Measurements from ENCODE around the gene TSPAN3.

The TSPAN3 gene

DNA sequence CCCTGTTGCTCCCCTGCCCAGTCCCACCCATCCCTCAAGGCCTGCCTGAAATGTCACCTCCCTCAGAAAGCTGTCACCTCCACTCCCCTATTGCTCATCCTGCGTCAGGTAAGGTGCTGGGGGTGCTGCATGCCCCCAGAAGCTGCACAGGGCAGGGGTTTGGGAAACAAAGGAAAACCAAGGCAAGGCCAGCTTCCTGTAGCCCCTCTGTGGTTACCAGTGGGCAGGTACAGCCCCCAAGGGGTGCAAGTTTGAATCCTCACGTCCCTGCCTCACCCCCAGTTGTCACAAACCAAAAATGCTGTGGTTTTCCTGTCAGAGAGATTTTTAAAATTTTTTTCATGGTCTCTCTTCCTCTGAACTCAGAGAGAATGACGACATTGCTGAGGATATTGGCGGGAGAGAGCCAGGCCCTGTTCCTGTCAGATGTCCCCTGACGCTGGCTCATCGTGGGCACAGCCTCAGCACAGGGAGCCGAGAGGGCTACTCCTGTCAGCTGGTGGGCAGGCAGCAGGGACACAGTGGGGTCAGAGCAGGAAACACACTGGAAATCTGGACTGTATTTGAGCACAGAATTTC is 49.0 kb downstream of the TSPAN3 start:
- DNase-seq: no peak

DNA sequence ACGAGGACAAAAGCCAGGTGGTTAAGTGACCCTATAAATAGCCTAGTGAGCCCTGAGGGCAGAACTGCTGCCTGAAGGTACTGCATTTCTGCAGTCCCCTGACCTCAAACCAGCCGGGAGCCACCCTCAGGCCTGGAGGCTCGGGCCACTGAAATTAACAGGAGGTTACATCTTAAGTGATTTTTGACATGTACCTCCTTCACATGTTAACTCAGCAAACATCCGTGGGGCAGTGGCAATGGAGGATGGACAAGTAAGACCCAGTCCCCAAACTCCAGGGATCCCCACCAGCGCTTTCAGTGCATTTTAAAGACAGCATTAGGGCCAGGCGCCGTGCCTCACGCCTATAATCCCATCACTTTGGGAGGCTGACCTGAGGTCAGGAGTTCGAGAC is 49.8 kb downstream of the TSPAN3 start:
- no peak for DNase-seq

DNA sequence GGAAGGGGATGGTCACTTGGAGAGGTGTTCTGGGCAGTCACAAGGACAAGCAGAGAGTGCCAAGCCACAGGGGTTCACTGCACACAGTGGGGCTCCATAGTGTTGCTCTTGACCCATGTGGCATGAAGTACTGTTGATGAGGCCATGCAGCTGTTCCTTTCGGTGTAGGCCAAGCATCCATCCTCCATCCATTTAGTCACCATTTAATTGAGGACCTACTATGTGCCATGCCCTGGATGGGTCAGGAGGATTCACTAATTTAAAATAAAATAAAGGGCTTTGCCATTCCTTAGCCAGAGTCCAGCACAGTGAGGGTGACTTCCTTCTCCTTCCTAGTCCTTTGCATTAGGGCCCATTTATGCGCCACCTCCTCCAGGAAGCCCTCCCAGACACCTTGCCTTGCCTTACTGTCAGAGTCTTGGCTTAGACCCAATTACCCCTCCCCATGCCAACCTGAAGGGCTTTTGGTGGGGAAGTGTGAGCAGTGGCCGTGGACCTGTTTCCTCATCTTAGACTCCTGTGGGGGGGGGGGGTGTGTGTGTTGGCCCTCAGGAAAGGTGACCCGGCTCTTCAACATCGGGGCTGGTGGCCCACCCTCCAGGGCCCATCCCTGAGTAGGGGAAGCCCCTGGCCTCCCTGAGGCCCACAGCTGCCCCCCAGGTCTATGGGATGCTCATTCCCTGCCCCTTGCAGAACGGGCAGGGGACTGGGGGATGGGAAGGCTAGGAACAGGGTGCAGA is 50.4 kb downstream of the TSPAN3 start:
- no peak for DNase-seq

DNA sequence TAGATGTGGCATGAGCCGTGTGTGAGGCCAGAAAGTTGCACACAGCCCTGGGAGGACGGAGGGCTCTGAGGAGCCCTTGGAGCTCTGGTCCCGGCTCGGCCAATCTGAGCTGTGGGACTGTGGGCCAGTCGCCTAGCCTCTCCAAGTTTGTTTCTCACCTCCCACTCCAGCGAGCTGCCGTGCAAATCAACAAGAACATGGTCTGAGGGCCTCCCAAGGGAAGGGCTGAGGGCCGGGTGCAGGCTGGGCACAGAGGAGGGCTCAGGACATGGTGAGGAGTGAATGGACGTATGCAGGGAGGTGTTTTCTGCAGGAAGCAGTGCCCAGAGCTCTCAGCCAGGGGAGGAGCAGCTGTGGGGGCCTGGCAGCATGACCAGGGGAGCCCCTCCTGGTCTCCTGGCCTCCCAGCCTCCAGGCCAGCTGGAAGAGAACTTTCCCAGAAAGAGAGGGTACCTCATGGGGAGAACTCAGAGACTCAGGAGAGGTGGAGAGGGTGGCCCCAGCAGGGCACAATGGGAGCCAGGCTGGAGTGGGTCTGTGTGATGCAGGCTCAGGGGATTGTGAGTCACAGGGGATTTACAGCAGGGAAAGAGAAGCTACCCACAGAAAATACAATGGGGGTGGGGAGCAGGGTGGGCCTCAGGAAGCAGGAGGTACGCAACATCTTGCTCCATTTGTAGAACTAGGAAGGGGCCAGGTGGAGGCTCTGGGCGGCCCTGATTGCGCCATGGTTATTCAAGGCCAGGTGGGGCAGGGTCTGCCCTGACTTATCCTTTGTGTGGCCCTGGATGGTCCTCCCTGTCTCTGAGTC is 51.2 kb downstream of the TSPAN3 start:
- DNase-seq: no peak

DNA sequence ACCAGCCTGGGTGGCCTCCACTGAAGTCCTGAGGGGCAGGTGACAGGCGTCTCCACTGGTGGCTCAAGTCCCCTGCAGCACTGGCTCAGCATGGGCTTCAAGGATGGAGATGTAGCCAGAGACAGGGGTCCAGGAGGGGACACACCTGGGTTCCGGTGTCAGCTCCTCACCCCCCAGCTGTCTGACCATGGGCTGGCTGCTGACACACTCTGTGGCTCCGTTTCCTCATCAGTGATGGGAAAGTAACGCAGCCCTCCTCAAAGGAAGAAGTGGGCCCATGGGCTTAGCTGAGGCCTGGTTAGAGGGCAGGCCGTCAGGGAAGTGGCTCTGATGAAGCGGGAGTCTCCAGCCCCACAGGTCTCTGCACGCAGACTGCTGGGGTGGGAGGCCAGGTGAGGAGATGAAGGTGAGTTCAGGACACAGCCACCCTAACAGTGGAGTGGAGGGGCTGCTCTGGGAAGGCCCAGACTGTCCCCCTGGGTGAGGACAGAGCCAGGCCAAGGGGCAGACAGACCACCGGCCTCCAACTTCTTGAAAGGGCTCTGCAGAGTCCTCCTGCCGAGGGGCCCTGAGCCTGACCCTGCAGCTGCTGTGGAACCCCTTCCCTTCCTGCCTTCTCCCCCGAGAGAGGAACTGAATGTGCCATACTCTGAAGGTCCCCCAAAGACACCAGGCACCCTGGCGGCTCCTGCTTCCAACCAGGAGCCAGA is 52.0 kb downstream of the TSPAN3 start:
- DNase-seq: no peak

DNA sequence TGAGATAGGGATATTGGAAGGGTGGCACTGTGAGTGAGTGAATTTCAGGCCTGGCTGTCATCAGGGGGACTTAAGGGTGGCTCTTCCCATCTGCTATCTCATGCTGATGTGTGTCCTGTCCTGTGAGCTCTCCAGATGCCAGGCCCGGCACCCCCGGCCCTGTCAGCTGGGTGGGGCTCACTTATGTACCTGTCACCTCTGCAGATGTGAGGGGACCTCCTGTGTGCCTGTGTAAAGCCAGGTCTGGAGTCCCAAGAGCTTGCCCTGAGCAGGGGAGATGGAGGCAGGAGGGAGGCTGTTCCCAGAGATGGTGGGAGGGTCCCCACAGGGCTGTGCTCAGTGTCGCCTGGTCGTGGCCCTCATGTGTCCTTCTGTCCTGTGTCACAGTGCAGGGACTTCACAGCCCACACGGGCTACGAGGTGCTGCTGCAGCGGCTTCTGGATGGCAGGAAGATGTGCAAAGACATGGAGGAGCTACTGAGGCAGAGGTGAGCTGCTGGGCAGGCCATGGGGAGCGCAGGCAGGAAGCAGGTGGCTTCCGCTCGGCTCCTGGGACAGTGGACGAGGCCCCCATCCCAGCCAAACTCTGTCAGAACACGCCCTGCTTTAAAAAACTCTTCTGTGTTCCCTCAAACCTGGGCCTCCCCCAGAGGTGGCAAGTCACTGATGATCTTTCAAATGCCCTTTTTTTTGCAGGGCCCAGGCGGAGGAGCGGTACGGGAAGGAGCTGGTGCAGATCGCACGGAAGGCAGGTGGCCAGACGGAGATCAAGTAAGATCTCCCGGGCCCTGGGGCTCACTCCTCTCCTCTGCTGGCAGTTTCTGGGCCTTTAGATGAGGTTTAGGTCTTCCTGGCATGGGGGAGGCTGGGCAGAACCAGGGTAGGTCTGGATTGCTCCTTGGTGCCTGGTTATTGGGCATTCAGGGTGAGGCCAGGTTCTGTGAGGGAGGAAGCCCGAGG is 52.9 kb downstream of the TSPAN3 start:
- DNase-seq: no peak

DNA sequence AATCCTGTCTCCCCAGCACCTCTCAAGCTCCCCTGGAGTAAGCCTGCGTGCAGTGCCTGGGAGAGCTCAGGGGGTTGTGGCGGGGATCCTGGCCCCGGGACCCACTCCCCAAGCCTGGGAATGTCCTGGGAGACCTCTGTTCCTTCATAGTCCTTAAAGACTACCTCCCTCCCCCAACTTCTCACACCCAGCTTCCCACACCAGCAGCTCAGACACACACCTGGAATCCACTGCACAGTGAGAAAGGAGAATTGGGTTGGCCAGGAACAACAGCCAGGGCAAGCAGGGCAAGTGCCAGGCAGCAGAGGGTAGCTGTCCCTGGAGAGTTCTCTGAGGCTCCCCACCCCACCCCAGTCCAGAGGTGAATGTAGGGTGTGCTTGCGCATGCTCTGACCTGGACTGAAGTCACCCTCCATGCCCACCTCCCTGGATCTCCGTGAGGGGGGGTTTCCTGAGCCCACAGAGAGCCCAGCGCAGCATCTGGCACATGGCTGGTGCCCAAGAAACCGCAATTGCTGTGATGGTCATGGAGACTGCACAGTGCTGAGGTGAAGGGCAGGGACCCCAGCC is 53.7 kb downstream of the TSPAN3 start:
- DNase-seq: no peak

DNA sequence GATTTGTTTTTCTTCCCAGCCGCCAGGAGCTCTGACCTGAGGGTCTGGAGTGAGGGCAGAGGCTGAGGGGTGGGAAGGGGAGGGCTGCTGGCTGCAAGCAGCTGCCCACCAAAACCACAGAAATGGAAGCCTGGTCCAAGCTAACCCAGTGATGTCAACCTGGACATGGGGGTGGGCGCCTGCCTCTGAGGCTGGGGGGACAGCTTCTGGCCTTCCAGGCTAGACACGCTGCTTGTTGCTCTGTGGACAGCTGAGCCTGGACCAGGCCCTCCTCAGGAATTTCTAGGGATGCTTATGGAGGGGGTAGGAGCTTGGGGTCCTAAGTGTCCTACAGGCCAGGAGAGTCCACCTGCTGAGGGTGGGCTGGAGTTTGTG is 54.6 kb downstream of the TSPAN3 start:
- no peak for DNase-seq

DNA sequence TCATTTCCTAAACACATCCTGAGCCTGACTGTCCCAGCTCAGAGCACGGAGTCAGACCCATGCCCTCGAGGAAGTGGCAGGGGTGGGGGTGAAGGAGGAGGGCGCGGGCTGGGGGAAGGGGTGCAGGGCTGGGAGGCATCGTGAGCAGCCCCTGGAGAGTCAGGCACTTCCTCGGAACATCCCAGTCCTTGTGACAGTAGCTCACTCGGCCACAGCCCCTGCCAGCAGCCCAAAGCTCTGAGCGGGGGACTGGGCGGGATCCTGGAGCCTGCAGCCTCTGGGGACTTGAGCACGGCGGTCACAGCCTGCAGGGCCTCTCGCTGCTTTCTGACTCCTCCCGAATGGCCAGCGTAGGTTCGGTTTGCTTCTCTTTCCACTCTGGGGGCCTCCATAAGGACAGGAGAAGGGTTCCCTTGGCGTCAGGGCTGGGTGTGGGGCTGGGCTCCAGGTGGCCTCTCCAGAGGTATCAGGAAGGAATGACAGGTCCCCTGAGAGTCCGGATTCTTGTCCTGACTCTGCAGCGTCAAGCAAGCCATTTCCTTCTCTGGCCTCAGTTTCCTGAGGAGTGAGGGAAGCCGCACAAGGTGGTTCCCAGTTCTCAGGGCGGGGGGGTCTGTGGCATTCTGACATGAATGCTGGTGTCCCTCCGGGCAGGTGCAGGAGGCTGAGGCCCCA is 55.1 kb downstream of the TSPAN3 start:
- no peak for DNase-seq

DNA sequence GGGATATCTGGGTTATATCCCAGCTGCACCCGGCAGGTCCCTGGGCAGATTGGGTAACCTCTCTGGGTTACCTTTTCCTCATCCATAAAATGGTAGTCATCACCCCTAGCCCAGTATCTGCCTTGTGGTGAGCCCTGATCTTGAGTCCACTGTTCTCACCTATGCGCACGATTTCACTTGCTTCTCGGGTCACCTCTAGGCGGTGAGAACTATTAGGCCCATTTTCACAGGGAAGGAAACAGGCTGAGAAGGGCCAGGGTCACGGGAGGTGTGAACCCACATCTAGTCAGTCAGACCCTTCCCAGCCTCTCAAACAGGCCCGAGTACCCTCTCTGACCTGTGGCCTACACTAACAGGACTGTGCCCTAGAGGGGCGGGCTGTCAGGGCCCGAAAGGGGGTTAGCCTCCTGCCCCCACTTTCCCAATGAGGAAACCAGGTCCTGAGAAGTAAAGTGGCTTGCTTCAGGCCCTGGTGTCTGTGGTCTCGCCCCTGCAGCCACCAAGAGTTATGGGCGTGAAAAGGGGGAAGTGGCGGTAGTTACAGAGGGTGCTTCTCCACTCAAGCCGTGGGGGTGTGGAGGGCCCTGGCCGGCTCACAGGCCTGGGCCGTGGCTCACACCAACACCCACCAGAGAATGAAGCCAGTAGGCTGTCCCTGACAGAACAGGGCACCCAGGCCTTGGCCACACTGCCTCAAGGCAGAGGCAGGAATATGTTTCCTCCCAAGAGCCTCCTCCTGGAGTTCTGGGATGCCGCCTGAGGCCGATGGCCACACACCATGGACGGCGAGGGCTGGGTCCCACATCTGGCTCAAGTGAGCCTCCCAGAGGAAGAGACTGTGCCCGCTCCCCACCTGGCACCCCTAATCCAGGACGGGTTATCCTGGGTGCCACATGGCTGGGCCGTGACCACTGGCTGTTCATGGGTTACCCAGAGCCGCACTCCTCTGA is 56.5 kb downstream of the TSPAN3 start:
- no peak for DNase-seq

DNA sequence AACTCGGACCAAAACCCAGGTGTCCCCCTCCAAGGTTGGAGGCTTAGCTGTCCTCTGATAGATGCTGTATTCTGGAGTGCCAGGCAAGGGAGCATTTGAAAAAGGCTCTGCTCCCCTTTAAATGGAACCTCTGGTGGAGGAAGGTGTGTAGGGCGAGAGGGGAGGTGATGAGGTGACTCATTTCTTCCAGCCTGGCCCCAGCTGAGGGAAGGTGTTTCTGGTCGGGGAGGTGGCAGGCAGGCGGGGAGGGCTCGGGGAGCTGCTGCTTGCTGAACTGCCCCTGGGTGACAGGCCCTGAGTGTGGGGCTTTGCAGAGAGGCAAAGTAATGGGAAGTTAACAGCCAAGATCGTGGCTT is 57.2 kb downstream of the TSPAN3 start:
- no peak for DNase-seq

DNA sequence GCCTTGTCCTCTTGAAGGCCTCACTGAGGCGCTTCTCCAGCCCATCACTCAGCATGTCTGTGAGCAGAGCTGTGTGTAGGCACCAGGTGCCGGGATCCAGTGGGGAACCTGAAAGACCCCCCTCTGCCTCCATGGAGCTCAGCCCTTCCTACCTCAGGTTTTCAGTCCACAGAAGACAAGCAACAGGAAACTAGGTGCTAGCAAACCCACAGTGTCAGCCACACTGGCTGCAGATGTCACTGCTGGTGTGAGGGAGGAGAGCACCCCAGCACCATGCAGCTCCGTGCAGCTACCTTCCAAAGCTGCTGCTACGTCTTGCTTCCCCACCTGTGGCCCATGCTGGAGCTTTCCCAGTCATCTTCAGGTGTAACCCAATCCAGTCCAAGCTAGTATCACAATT is 58.0 kb downstream of the TSPAN3 start:
- no peak for DNase-seq

DNA sequence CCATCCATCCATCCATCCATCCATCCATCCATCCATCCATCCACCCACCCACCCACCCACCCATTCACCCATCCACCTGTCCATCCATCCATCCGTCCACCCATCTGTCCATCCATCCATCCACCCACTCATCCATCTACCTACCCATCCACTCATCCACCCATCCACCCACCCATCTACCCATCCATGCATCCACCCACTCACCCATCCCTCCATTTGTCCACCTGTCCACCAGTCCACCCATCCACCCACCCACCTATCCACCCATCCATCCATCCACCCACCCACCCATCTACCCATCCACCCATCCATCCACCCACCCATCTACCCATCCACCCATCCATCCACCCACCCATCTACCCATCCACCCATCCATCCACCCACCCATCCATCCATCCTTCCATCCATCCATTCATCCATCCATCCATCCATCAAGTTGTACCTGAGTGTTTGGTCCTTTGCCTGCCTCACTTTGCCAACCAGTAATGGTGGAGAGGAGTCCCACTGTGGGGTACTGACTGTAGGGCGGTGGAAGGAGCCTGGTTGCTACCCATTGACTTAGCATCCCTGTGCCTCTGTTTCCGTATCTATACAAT is 58.7 kb downstream of the TSPAN3 start:
- no peak for DNase-seq

DNA sequence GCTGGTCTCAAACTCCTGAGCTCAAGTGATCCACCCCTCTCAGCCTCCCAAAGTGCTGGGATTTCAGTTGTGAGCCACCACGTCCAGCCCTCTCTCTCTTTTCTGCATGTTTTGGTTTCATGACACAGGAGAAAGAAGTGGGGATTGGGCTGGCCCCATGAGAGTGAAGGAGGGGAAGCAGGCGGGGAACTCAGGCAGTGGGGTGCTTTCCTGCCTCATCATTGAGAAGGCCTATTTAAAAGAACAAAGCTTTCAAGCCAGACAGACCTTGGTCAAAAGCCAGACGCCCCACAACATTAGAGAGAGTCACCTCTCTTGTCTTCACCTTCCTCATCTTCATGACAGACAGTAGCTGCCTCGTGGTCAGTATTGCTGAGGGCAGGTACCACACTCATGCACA is 60.1 kb downstream of the TSPAN3 start:
- no peak for DNase-seq

DNA sequence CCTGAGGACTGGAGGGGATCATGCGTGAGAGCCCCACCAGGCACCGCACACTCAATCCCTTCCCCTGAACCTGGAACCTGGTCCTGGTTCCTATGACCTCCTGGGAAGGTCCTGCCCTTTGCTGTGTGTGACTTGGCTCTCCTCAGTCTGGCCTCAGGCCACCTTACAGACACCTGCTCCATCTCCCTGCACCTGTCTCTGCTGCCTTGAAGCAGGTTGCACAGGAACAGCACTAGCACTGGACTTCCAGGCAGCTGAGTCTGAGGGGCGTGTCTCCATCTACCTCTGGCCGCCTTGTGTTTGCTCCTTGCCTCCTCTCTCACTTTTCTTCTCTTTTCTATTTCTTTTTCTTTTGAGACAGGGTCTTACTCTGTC is 60.6 kb downstream of the TSPAN3 start:
- DNase-seq: peak; percentile 72

DNA sequence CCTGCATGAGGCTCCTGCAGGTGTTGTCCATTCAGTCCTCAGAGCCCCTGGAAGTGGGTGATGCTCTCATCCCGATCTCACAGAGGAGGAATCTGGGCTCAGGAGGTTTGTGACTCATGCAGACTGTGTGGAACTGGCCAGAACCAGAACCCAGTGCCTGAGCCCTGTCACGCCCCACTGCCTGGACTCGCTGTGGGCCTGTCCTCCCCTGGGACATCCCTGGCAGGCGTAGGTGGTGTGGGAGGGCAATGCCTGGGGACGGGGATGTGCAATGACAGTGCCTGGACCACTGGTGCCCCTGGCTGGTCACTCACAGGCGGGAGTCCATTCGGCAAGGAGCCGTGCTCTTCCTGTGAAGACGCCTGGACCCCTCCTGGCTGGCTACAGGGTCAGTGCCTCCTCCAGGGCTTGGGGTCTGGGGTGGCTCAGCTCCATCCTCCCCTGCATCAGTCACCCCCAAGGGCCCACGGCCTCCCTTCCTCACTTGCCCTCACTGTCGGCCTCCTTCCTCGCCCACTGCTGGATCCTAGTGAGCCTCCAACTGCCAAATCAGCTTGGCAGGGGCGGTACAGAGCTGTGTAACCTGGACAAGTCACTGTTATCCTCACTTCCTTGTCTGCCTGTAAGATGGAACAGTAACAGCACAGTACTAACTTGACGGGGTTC is 61.1 kb downstream of the TSPAN3 start:
- DNase-seq: peak; percentile 54

DNA sequence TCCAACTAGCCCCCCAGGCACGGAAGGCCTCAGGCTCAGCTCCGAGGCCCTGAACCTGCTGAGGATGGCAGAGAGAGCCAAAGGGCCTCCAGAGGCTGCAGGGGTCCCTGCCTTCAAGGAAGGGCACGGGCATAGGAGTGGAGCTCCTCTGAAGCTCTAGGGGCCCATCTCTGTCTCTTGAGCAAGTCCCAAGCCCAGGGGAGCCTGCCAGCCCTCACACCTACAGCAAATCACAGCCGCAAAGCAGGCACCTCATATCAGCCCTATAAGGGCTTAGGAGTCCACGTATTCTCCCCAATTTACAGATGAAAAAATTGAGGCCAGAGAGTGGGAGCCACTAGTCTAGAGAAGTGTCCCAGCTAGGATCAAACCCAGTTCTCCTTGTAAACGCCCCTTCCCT is 61.7 kb downstream of the TSPAN3 start:
- no peak for DNase-seq

DNA sequence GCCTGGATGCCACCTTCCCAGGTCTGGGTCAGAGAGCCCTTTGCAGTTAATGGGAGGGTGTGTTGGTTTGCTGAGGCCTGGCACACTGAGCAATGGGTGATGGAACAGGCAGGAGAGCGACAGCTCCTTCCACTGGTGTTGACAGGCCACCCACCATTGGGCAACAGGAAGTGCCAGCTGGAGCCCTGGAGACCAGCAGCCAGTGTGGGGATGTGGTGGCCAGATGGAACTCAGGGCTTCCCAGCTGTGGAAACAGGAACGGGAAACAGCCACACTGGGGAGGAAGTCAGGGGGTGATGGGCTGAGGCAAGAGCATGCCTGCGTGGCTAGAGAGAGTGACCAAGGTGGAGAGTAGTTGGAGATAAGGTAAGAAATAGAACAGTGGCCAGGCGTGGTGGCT is 66.7 kb downstream of the TSPAN3 start:
- DNase-seq: no peak

Data from DMS53 (cell line).